GM19240 (cell line): ENCODE results near the gene DAB2IP.

Source experiments
- DNase-seq: peaks from one replicate; pipeline ENCODE4 v3.0.0; 2011; ENCODE audit warnings: low spot score; ENCODE audit not compliant: insufficient read length

Gene DAB2IP

DNA sequence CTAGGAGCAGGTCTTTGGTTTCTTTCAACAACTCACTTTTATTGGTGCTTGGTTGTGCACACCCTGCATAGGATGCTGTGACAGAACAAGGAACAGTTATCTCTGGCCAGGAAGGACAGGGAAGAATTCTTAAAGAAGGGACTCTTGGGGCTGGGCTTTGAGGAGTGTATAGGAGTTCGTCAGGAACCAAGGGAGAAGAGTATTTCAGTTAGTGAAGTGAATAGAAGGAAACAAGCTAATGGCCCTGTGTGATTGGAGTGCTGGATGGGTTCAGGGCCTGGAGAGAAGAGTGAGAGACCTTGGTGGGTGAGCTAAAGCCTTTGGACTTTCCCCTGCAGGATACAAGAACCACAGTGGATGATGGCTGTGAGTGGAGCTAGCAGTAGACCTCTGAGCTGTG is 32.2 kb downstream of the DAB2IP start:
- no peak for DNase-seq

DNA sequence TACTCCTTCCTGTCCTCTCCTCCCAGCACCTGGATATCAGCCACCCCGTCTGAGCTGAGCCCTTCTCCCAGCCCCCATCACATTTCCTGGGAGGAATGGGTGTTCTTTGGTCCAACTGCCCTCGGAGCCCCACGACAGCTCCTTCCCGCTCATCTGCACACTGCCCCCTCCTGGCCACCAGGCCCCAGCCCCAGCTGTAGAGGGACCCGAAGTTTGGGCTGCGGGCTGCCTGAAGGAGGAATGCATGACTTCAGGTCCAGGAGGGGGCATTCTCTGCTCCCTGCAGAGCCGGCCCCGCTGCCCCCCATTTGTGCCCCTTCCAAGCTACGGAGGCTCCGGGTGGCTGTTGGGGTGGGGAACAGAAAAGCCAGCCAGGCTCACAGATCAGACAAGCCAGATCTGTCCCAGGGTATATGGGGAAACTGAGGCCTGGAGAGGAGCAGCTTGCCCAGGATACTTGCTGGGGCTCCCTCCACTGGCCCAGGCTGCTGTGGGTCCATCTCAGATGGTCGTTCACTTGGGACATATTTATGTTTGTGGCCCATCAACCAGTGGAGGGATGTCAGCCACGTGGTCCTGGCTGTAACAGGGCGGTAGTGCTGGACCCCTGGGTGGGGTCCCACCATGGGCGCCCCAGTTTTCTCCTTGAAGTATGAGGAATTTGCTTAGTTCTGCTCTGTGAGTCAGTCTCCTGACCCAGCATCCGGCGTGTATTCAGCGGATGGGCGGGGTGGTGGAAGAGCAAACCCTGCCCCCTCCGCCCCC is 33.1 kb downstream of the DAB2IP start:
- no peak for DNase-seq

DNA sequence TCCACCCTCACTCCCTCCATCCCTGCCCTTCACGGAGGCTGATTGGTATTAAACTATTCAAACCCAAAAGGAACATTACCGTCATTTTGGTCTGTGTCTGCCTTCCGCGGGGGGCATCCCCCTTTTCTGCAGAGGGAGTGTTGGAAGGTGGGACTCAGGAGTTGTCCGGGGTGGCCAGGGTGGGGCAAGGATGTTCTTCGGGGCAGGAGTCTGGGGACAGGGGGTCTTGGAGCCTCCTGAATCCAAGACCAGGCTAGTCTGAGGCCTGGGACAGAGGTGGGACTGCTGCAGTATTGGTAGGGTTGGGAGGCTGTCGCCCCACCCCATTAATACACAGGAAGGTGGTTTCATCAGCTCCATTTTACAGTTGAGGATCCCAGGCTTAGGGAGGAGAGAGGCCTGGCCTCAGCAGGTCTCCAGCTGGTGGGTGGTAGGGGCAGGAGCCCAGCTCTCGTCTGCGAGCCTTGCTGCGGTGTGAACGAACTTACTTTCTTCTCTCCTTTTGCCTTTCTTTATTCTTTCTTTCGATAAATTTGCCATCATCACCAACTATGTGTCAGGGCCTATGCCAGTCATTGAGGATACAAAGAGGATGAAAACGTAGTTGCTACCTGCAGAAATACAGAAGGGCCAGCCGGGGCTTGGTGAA is 33.8 kb downstream of the DAB2IP start:
- no peak for DNase-seq

DNA sequence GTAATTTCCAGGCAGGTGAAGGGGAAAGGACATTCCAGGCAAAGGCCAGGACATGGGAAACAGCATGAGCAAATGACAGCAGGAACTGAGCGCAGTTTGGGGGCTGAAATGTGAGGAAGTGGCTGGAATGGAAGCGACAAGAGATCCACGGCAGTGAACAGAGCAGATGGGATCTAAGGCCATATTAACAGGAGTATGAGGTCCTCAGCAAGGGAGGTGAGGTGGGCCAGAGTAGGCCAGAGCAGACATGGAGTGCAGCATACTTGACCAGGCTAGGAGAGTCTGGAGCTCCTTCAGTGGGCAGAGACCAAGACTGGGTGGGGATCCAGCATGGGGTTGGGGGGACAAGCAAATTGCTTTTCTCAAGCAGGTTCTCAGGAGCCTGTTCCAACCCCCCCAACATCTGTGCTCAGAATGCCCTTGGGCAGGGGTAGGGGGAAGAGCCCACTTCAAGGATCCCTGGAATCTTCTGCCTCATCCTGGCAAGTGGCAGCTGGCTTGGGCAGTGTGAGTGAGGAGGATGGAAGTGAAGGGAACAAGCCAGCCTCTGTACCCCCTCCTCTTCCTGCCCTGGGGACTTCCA is 34.5 kb downstream of the DAB2IP start:
- DNase-seq = no peak

DNA sequence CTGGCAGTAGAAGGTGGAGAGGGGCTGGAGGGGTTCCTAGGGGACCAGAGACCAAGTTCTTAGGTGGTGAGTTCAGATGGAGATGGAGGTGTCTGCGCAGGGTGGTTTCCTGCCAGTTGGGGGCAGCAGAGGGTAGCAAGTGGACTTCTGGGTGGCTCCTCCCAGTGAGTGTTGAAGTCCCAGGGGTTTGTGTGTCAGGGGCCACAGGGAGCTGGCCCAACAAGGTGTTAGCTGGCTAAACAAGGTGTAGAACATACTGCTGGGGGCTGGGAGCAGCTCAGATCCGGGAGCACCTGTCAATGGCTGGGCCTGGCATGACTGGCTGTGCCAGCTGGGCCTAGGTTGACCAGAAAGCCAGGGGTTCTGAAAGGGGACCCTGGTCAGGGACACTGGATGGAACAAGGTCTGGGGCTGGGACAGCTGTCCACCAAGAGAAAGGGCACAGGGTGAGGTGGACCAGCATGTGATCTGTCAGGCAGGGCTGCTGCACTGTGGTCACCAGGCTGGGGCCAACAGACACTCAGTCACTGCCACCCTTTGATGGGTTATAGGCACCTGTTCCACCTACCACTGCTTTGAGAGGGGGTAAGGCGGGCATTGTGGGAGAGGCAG is 35.6 kb downstream of the DAB2IP start:
- peak; percentile 85 for DNase-seq

DNA sequence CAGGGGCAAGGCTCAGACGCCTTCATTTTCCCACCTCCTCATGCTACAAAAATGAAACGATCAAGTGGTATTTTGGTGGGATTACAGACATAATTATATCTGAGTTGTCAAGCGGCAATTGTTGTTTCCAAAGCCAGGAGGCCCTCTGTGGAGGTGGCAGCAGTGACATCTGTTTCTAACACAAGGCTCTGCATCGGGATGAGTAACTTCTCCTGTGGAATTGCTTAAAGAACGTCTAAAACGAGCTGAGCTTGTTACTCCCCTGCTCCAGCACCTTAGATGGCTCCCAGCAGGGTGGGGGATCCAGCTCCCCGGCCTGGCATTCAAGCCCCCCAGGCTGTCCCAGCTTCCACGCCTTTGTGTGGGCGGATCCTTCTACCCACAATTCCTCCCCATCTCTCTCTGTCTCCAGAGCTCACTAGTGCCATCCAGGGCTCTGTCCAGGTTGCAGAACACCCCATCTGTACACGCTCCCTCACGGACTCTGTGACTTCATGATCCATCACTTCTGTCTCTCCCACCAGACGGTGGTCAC is 36.8 kb downstream of the DAB2IP start:
- DNase-seq = no peak

DNA sequence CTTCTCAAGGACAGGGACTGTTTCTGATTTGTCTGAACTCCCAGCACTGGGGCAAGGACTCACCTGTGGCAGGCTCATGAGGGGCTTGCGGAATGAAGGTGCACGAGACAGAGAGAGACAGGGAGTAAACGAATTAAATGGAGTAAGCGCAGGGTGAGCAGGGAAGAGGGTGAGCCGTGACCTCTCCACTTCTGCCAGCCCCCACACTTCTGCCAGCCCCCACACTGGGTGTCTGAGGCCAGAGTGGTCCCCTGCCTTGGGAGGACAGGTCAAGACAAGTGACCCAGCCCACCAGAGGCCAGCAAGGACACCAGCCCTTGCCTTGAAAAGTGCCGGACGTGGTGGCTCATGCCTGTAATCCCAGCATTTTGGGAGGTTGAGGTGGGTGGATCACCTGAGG is 37.2 kb downstream of the DAB2IP start:
- DNase-seq = no peak

DNA sequence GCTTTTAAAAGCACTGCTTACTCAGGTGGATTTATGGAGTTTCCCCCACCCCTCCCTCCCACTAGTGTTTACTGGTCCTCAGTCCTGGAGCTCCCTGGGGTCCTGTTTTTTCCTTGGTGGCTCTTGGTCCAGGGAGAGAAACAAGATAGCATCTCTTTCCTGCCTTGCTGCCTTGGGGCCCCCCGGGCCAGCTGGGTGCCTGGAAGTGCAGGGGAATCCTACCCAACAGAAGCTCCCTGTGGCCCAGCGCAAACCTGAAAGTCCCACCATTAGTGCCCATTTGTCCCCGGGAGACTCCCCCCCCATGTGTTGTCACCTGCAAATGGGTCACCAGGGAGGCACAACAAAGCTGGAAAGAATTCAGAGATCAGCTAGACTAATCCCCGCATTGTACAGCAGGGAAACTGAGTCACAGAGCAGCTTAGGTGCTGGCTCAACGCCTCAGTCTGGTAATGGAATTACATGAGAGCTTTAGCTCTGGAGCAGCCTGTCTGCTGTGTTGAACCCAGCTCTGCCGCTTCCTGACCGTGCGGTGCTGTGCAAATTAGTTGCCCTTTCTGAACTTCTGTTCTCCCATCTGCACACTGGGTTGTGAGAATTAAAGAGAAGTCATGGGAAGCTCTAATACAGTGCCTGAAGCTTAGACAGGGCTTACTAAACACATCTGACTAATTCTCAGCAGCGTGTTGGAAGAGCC is 38.2 kb downstream of the DAB2IP start:
- DNase-seq = no peak

DNA sequence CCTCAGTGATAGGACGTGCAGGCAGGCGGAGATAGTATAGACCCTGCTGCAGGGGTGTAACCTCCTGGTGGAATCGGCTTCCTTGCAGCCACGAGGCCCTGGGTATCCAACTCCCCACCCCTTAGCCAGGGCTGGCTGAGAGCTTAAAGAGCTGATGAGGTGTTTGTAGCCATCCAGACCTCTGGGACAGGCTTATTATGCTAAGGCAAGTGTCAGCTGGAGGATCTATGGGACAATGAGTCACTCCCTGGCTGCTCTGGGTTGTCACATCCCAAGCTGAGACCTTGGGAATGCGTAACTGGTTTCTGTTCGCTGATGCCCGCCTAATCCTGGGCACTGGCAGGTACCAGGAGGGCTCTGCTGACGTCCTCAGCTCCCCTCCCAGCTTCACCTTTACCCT is 38.9 kb downstream of the DAB2IP start:
- no peak for DNase-seq

DNA sequence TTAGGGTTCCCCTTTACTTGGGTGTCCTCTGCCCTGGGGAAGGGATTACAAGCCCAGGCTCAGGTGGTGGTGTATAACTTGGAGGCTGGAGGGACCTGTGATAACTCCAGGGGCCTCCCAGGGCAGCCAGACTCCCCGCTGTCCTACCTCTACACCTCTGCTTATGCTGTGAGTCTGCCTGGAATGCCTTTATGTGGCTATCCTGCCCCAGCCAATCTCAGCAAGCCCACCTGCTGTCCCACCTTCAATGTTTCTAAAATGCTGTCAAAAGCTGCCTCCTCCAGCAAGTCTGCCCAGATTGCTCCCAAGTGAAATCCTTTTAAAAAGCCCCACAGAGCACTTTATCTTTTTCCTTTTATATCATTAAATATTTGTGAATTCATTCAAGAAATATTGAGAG is 39.3 kb downstream of the DAB2IP start:
- DNase-seq = no peak

DNA sequence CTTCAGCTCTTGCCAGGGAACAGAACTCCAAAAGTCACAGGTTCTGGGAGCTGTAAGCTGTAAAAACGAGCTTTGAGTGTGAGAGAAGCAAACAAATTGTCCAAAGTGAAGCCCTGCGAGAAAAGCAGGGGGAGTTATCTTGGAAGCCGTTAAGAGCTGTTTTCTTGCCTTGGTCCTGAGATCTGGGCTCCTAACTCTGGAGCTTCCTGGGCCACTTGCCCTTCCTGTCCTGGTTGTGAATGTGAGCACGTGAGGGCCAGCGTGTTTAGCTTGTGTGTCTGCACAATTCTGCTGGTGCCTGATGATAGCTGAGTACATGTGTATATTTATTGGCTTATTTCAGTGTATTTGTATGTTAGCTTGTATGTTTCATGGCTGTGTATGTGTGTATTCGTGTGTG is 40.5 kb downstream of the DAB2IP start:
- DNase-seq = no peak

DNA sequence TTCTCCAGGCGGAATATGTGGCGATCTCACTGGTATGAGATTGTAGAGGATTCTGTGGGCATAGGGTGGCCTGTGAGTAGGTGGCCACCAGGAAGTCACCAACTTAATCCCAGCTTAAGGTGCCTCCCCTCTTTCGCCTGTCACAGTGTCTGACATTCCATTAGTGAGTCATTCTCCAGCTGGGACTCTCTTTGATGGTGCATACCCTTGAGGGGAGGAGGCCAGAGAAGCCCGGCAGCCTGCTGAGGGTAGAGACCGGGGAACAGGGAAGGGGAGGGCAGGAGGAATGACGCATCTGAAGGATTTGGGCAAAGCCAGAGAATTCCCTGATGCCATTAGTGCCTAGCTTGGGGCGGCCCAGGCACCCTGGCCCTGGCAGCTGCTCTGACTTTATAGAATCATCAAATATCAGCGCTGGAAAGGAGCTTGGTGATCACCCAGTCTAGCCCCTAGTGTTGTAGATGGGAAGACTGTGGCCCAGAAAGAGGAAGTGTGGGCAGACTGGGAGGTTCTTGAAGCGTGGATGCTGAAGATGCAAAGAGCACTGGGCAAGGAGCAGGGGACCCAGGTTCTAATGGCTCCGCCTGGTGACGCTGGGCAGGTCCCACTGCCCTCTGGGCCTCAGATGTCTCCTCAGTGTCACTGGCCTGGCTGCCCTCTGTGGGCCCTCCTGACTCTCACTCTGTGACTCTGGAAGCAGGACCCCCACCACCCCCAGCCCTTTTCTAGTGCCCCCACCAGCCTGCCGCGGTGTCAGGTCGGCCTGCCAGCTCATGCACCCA is 41.4 kb downstream of the DAB2IP start:
- no peak for DNase-seq

DNA sequence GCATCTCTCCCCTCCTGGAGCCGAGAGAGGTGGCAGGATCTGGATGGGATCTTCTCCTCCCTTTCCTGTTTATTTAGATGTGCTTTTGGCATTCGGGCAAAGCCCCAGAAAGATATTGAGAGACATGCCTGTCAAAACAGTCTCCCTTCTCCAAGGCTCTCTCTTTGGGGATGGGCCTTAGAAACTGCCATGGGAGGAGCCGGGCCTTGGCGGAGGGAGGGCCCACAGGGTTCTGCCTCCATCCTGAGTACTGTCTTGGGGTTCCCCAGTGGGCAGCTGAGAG is 41.9 kb downstream of the DAB2IP start:
- no peak for DNase-seq

DNA sequence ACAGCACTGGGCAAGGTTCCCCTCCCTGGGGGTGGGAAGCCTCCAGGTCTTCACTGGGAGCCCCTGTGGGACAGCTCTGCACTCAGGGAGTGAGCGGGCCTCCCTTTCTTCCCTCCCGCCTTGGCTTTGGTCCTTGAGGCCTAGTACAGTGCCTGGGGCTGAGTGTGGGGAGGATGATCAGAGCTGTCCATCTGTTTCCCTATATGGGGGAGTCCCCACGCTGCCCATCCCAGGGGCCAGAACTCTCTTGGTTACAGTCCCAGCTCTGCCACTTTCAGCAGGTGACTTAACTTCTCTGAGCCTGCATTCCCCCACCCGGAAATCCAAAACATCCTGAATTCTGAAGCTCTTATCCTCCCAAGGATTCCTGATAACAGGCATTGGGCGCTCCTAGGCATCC is 42.6 kb downstream of the DAB2IP start:
- DNase-seq = no peak

DNA sequence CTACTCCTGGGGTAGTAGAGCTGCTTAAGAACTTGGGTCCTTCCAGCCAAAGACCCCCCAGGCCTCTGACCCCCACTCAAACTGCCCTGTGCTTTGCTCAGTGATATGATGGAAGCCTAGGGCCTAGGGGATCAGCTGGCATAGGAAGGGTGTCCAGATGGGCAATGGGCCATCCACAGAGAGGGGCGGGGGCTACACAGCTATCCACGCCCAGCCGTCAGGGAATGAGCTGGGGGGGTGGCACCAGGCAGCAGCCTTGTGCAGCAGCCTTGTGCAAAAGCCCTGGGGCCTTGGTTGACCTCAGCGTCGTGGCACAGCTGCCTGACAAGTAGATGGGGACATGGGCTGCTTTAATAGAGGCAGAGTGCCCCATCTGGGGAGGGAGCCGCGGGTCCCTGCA is 43.2 kb downstream of the DAB2IP start:
- no peak for DNase-seq

DNA sequence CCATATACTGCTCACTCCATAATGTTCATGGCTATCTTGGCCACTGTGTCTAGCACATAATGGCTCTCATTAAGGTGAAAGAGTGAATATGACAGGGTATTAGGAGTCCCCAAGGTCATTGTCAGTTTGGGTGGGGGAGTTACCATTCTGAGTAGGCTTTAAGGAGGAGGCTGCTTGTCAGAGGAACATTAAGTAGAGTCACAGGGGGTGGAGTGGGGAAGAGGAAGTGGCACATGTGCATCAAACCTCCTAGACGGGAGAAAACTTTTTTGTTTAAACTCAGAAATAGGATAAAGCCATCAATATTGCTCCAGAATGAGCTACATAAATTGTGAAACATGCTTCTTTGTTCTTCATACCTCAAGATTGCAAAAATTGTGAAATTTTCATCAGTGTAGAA is 45.5 kb downstream of the DAB2IP start:
- DNase-seq = no peak

DNA sequence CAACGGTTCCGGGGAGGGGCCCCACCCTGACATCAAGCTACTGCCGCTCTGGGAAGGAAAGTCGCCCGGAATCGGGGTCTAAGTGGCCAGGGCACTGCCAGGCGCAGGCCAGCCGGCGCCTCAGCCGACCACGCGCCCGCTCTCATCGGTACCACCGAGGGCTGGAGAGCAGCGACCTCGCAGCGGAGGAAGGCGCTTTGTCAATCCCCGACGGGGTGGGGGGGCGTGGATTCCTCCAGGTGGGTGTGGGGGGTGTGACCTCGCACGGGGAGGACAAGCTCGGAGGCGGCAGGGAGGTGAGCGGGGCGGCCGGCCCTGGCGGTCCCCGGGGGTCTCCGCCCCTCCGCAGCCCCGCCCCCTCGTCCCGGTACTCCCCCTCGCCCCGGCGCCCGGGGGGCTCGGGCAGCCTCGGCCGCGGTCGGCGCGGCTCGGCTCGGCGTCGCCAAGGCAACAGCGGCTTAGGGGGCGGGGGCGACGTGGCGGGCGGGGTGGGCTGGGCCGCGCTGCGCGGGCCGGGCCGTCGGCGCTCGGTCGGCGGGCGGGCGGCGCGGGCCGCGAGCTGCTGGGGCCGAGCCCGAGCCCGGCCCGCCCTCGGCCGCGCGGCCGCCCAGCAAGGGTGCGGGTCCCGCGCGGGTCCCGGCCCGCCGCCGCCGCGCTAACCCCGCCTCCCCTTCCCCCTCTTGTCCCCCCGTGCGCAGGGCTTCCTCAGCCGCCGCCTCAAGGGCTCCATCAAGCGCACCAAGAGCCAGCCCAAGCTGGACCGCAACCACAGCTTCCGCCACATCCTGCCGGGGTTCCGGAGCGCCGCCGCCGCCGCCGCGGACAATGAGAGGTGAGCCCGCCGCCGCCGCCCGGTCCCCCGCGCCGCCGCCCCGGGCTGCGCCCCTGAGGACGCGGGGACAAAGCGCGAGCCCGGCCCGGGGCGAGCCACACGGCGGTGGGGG is 47.5 kb downstream of the DAB2IP start:
- DNase-seq = peak; percentile 40

DNA sequence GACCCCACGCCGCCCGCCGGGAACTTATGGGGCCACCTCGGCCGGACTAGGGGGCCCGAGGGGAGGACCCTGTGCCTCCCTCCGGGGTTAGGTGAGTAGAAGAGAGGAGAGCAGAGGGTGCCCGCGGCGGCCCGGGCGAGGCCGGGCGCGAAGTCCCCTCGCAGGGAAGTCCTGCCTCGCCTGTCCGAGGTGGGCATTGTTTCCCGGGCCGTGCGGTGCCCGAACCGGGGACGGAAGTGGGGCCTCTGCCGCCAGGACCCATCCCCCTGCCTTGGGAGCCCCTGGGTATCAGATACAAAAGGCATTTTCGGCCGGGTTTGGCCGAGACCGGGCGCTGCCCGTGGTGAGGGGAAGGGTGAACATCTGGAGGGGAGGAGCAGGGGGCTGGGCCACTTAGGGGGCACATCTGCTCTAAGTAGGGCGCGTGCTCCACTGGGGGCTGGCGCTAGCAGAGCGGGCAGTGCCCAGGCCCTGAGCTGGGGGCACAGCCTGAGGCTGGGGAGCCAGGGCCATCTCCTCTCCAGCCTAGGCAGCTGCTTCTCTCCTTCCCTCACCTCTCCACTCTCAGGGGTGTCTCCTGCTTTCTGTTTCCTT is 48.2 kb downstream of the DAB2IP start:
- DNase-seq = no peak

DNA sequence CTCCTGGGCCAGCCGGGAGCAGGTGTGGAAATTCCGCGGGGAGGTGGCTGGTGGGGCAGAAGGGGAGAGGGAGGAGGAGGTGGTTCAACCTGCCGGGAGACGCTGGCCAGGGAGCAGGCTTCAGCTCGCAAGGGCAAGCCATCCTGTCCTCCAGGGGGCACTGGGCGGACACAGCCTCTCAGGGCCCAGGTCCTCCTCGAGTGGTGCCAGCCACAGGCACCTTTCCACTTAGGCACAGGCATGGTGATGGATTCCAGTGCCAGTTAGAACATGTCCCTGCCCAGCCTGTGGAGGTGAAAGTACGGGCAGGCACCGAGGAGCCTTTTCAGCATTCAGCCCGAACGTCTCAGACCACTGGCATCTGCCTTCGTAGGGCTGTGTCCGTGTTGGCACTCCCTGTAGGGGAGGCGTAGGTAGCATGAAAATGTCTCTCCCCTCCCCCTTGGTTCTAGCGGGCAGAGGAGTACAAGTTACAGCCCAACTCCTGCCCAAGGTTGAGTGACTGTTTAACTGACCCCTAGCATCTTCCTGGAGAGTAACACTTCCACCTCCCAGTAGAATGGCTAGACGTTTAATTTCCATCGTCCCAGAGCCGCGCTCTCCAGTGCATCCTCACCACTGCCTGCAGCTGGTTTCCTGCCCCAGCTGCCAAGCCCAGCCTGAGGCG is 48.9 kb downstream of the DAB2IP start:
- no peak for DNase-seq
